HepG2 (cell line): ENCODE data around the gene TMED3. TPM values are rescaled to one million over a fixed set of nuclear protein-coding genes. Genes with fewer than 3 reads are reported as not detected.

ENCODE experiments used
- ATAC-seq: fragments of 200-7000 bp; cut with Tn5 transposase; 3 replicates; pipeline ENCODE4 v1.9.1; 2020; ENCODE audit warnings: mild to moderate bottlenecking, moderate library complexity
- BruUV-seq: library from RNA; stranded (reverse); fragments of 400-500 nt; replicated peaks from 2 replicates; lab custom pipeline; 2021; lab: Mats Ljungman, UMichigan
- CTCF ChIA-PET: fragments of 300-600 bp; formaldehyde crosslinking; extraction: SDS; loops from one replicate; lab custom pipeline; 2021; ENCODE audit warnings: low total read pairs, inconsistent platforms, low intra/inter-chr PET ratio; lab: Yijun Ruan, JAX
- POLR2A ChIA-PET: fragments of 350-600 bp; sonication (Branson Sonifier 250); formaldehyde crosslinking; loops from one replicate; lab custom pipeline; 2020; ENCODE audit warnings: antibody characterized with exemption, inconsistent platforms; lab: Yijun Ruan, JAX
- DNase-seq: peaks from one replicate; pipeline ENCODE4 v3.0.0-alpha.2; 2015; ENCODE audit warnings: low spot score
- FAIRE-seq: peaks from 3 replicates; lab custom pipeline; 2011; peaks lifted over from hg19 to GRCh38; lab: Jason Lieb, UNC
- H2AFZ ChIP-seq: one replicate; pipeline ENCODE4 v1.6.1; 2011; ENCODE audit warnings: low read length, inconsistent platforms
- H3K27ac ChIP-seq: fragments of 300-600 bp; 3 replicates; pipeline ENCODE4 v1.8.0; 2011; ENCODE audit warnings: mixed run types, mild to moderate bottlenecking, mixed read lengths, low read length, inconsistent platforms; ENCODE audit not compliant: insufficient read depth; ENCODE audit errors: extremely low read length
- H3K27me3 ChIP-seq, 2 experiments: fragments of 200-600 bp in 1 of 2; 2 replicates in 1 of 2; 3 replicates in 1 of 2; pipeline versions ENCODE4 v1.6.0 to v1.8.0; 2011; ENCODE audit warnings: low read length in 2 of 2, mild to moderate bottlenecking in 2 of 2, moderate library complexity in 2 of 2, inconsistent platforms in 1 of 2; ENCODE audit not compliant: insufficient read depth in 2 of 2, control insufficient read depth in 1 of 2
- H3K36me3 ChIP-seq, 2 experiments: fragments of 200-600 bp in 1 of 2; replicated peaks in 1 of 2; 2 replicates in 1 of 2; 3 replicates in 1 of 2; pipeline versions ENCODE4 v1.5.1 to v1.8.0; 2011; ENCODE audit warnings: low read length in 2 of 2, inconsistent platforms in 1 of 2; ENCODE audit not compliant: insufficient read depth in 2 of 2, control insufficient read depth in 1 of 2
- H3K4me1 ChIP-seq: 2 replicates; pipeline ENCODE4 v1.5.1; 2012; ENCODE audit warnings: low read length, inconsistent platforms; ENCODE audit not compliant: insufficient read depth
- H3K4me2 ChIP-seq: 2 replicates; pipeline ENCODE4 v1.6.0; 2011; ENCODE audit warnings: low read depth, low read length, inconsistent platforms
- H3K4me3 ChIP-seq, 3 experiments: fragments of 200-600 bp in 1 of 3; sonication (generic), shearing (Covaris generic) in 1 of 3; replicated peaks in 1 of 3; 2 replicates each; pipeline ENCODE4 v1.5.1; 2011 to 2016; ENCODE audit warnings: low read length in 3 of 3, inconsistent platforms in 2 of 3, low read depth in 2 of 3, mild to moderate bottlenecking in 2 of 3, control low read depth in 1 of 3, mixed read lengths in 1 of 3; ENCODE audit not compliant: insufficient read depth in 1 of 3
- H3K79me2 ChIP-seq: one replicate; pipeline ENCODE4 v1.6.1; 2011; ENCODE audit warnings: low read length, inconsistent platforms; ENCODE audit not compliant: insufficient read depth
- H3K9ac ChIP-seq: 2 replicates; pipeline ENCODE4 v1.6.0; 2011; ENCODE audit warnings: mild to moderate bottlenecking, low read depth, low read length, inconsistent platforms; ENCODE audit not compliant: insufficient read depth
- H3K9me3 ChIP-seq: 2 replicates; pipeline ENCODE4 v1.5.1; 2012; ENCODE audit warnings: mild to moderate bottlenecking, low read length
- H4K20me1 ChIP-seq: 2 replicates; pipeline ENCODE4 v1.6.0; 2011; ENCODE audit warnings: inconsistent platforms, mild to moderate bottlenecking, low read length, moderate library complexity; ENCODE audit not compliant: insufficient read depth
- FOXO1 ChIP-seq: sonication (generic); formaldehyde crosslinking; IDR thresholded peaks from 2 replicates; pipeline ENCODE4 v1.4.0; 2020; ENCODE audit warnings: missing genetic modification reagents
- GRHL1 ChIP-seq: sonication (generic); formaldehyde crosslinking; conservative IDR thresholded peaks from 2 replicates; pipeline ENCODE4 v1.8.0; 2022; ENCODE audit warnings: missing genetic modification reagents
- HCFC1 ChIP-seq: fragments of 150-350 bp; IDR thresholded peaks from 2 replicates; pipeline ENCODE4 v1.6.1; 2014; ENCODE audit warnings: low read depth, low read length
- ZNF441 ChIP-seq: sonication (generic); formaldehyde crosslinking; IDR thresholded peaks from 2 replicates; pipeline ENCODE4 v1.7.0; 2021; ENCODE audit warnings: missing genetic modification reagents, borderline replicate concordance
- WGBS: methylation state at CpG from one replicate; pipeline ENCODE4 v1.1.6; 2017; ENCODE audit warnings: low lambda C conversion rate; 5-methylcytosine and 5-hydroxymethylcytosine counted together
- in situ Hi-C: cut with HindIII; loops from 2 replicates; pipeline ENCODE4 v1.10.0; 2017; ENCODE audit warnings: low pct_unique_long_range_greater_than_20kb; ENCODE audit not compliant: extremely low pct_ligation_motif_present
- intact Hi-C: fragments of 100-400 bp; cut with micrococcal nuclease; formaldehyde crosslinking; loops from one replicate; pipeline ENCODE4 v1.10.0; 2022; ENCODE audit not compliant: unreplicated experiment
- polyA plus RNA-seq, 8 experiments: library from polyadenylated mRNA; depleted of rRNA in 3 of 8; stranded (reverse) in 7 of 8; unstranded in 1 of 8; fragments of >200 nt; fragmentation: Illumina TruSeq in 4 of 8; extraction: Trizol in 4 of 8; gene quantifications; 2 replicates each; pipeline versions ENCODE4 v1.2.1 to v1.2.3, GENCODE V29; 2011 to 2016; ENCODE audit warnings: low read depth in 4 of 8, missing spikeins in 1 of 8, mixed read lengths in 1 of 8; ENCODE audit not compliant: insufficient read depth in 1 of 8
- total RNA-seq, 5 experiments: library from RNA; depleted of rRNA; stranded (reverse); fragments of >200 nt; fragmentation: Illumina TruSeq; extraction: Trizol; gene quantifications; 2 replicates each; pipeline ENCODE4 v1.2.3, GENCODE V29; 2016; ENCODE audit warnings: low read depth in 1 of 5
- TF ChIP-seq, protein P1 (sequence below): sonication (generic); formaldehyde crosslinking; IDR thresholded peaks from 2 replicates; pipeline ENCODE4 v1.4.0; 2020; ENCODE audit warnings: mild to moderate bottlenecking, missing genetic modification reagents

TMED3 gene
- total and polyA plus RNA-seq, 2 of the 13 experiments (the other 11 are each of a cell fraction or from before 2014, with no cell fraction given) = 125 to 155 TPM

- H3K9ac ChIP-seq = peak overlapping the region; percentile 83
- intact Hi-C loops = loop anchor here (10.0 kb wide), 1 partner anchor 407 kb away; no protein-coding TSS in a partner anchor
- peak overlapping the region; percentile 71 for H3K27ac ChIP-seq
- peak overlapping the region; percentile 84 to 95 (median 93) for H3K4me3 ChIP-seq
- H3K4me2 ChIP-seq = peak overlapping the region; percentile 88
- no peak for DNase-seq
- TF ChIP-seq ZNF441 (CRISPR knock-in tag) (0 out of 2 replicates have a peak, but pooled peaks have one; percentile 1), GRHL1 (no peak), HCFC1 (no peak), FOXO1 (CRISPR knock-in tag) (no peak)
- TF ChIP-seq, protein P1, sequence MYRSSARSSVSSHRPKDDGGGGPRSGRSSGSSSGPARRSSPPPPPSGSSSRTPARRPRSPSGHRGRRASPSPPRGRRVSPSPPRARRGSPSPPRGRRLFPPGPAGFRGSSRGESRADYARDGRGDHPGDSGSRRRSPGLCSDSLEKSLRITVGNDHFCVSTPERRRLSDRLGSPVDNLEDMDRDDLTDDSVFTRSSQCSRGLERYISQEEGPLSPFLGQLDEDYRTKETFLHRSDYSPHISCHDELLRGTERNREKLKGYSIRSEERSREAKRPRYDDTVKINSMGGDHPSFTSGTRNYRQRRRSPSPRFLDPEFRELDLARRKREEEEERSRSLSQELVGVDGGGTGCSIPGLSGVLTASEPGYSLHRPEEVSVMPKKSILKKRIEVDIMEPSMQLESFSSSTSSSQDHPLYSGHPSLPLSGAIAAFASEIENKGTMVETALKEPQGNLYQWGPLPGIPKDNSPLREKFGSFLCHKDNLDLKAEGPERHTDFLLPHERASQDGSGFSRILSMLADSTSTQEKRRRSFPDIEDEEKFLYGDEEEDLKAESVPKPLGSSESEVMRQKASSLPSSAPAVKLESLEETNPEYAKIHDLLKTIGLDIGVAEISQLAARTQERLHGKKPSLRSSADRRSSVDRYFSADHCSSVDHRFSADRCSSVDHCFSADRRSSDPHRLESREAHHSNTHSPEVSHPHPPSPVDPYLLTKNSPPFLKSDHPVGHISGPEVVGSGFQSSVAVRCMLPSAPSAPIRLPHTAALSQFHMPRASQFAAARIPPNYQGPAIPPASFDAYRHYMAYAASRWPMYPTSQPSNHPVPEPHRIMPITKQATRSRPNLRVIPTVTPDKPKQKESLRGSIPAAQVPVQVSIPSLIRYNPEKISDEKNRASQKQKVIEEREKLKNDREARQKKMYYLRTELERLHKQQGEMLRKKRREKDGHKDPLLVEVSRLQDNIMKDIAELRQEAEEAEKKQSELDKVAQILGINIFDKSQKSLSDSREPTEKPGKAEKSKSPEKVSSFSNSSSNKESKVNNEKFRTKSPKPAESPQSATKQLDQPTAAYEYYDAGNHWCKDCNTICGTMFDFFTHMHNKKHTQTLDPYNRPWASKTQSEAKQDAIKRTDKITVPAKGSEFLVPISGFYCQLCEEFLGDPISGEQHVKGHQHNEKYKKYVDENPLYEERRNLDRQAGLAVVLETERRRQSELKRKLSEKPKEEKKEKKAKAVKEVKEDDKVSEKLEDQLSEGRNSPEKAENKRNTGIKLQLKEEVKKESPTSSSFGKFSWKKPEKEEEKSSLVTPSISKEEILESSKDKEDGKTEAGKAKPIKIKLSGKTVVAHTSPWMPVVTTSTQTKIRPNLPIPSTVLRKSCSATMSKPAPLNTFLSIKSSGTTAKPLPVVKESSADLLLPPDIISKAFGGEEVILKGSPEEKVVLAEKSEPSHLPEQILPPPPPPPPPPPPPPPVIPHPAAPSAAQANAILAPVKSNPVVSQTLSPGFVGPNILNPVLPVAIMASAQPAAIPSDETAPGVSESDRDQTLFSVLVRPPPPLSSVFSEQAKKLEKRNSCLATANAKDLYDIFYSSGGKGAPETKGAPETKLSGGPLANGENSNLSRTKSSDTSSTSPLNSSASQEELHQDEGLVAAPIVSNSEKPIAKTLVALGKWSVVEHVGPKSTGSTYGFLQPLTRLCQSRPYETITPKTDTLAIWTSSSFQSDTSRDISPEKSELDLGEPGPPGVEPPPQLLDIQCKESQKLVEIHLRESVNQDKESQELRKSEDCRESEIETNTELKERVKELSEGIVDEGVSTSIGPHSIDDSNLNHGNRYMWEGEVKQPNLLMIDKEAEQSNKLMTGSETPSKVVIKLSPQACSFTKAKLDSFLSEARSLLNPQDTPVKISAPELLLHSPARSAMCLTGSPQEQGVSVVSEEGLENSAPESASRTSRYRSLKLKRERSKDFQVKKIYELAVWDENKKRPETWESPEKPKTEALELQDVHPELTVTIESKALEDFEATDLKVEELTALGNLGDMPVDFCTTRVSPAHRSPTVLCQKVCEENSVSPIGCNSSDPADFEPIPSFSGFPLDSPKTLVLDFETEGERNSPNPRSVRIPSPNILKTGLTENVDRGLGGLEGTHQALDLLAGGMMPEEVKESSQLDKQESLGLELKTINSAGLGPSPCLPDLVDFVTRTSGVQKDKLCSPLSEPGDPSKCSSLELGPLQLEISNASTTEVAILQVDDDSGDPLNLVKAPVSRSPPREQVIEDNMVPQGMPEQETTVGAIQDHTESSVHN = no peak
- POLR2A ChIA-PET = interaction anchor here (1.0 kb wide), 1 partner anchor 26 kb away, joined by 4 read pairs; no protein-coding TSS in a partner anchor
- peaks cover 31% of the 10 kb centered on the region for H3K4me1 ChIP-seq
- no peaks in the 10 kb centered on the region; the same call in 1 of the 2 replicates for H4K20me1 ChIP-seq
- BruUV-seq = TSS peak; percentile 53
- in situ Hi-C loops = no loop called here
- H3K79me2 ChIP-seq = peaks cover 24% of the 10 kb centered on the region
- H3K9me3 ChIP-seq = no peaks in the 10 kb centered on the region
- 20% methylated on average over 8 of the region's 8 CpGs for WGBS
- peaks cover 19 to 39% of the 10 kb centered on the region in 2 experiments for H3K36me3 ChIP-seq
- CTCF ChIA-PET = no interaction called here
- no peak for FAIRE-seq
- H3K27me3 ChIP-seq = no peaks in the 10 kb centered on the region; a peak in 2 of 5 replicates
- no peak overlapping the region for H2AFZ ChIP-seq
- peak; percentile 4; the same call in 2 of the 3 replicates for ATAC-seq
Measured at GRCh38 chr15:79311901-79312553, 1.1 kb downstream of the TMED3 start.
